SU-DHL-6 (cell line): Measurements from ENCODE around the gene KCNG1.

ENCODE experiments used
- H2AFZ ChIP-seq: fragments of 200-600 bp; sonication (generic); 2 replicates; pipeline ENCODE4 v1.6.1; 2014; ENCODE audit warnings: low read depth, mild to moderate bottlenecking, moderate library complexity, mixed read lengths, antibody characterized with exemption, low read length; ENCODE audit not compliant: severe bottlenecking
- H3F3A ChIP-seq: fragments of 200-600 bp; shearing (Covaris generic); 2 replicates; pipeline ENCODE4 v1.6.0; 2016; ENCODE audit warnings: antibody characterized with exemption, mild to moderate bottlenecking; ENCODE audit not compliant: insufficient read depth
- H3K27ac ChIP-seq: fragments of 200-600 bp; sonication (generic); 2 replicates; pipeline ENCODE4 v1.5.1; 2016; ENCODE audit warnings: low read depth, mild to moderate bottlenecking, low read length, moderate library complexity, mixed read lengths
- H3K27me3 ChIP-seq: fragments of 200-600 bp; sonication (generic), shearing (Covaris generic); 2 replicates; pipeline ENCODE4 v1.6.0; 2014; ENCODE audit warnings: mild to moderate bottlenecking, low read length
- H3K36me3 ChIP-seq: fragments of 200-600 bp; sonication (generic); 2 replicates; pipeline ENCODE4 v1.6.1; 2014; ENCODE audit warnings: mild to moderate bottlenecking, low read length, mixed read lengths
- H3K4me2 ChIP-seq: fragments of 300-600, 200-600 bp; shearing (Covaris generic), sonication (generic); 2 replicates; pipeline ENCODE4 v1.6.0; 2014; ENCODE audit warnings: low read length, low read depth, mild to moderate bottlenecking; ENCODE audit not compliant: poor library complexity, severe bottlenecking
- H3K4me3 ChIP-seq: fragments of 200-600 bp; sonication (generic); 2 replicates; pipeline ENCODE4 v1.5.1; 2014; ENCODE audit warnings: antibody characterized with exemption, low read length, mild to moderate bottlenecking, mixed read lengths; ENCODE audit not compliant: insufficient read depth, poor library complexity, severe bottlenecking
- H3K79me2 ChIP-seq: fragments of 200-600 bp; sonication (generic); 2 replicates; pipeline ENCODE4 v1.6.1; 2014; ENCODE audit warnings: mild to moderate bottlenecking, low read length, moderate library complexity; ENCODE audit not compliant: insufficient read depth
- H3K9ac ChIP-seq: fragments of 200-600 bp; sonication (generic); 2 replicates; pipeline ENCODE4 v1.7.0; 2014; ENCODE audit warnings: mild to moderate bottlenecking, low read length
- H3K9me2 ChIP-seq: fragments of 200-600 bp; sonication (generic); replicated peaks from 2 replicates; pipeline ENCODE4 v1.6.1; 2014; ENCODE audit warnings: low read length; ENCODE audit not compliant: insufficient read depth
- H3K9me3 ChIP-seq: fragments of 200-600 bp; sonication (generic); 2 replicates; pipeline ENCODE4 v1.6.1; 2014; ENCODE audit warnings: low read length, mixed read lengths; ENCODE audit not compliant: insufficient read depth
- H4K20me1 ChIP-seq: fragments of 200-600 bp; sonication (generic); 2 replicates; pipeline ENCODE4 v1.6.1; 2014; ENCODE audit warnings: low read depth, mild to moderate bottlenecking, antibody characterized with exemption, low read length, moderate library complexity, mixed read lengths
- CTCF ChIP-seq: fragments of 200-600 bp; sonication (generic); IDR thresholded peaks from one replicate; pipeline ENCODE4 v1.5.1; 2017; ENCODE audit warnings: antibody characterized with exemption, mild to moderate bottlenecking, low read length, moderate library complexity; ENCODE audit not compliant: insufficient read depth, poor library complexity, severe bottlenecking
- EZH2phosphoT487 ChIP-seq: fragments of 200-600 bp; sonication (generic), shearing (Covaris generic); conservative IDR thresholded peaks from 2 replicates; pipeline ENCODE4 v1.6.1; 2018; ENCODE audit warnings: mild to moderate bottlenecking, antibody characterized with exemption, low read length, moderate library complexity, mixed read lengths

Gene KCNG1

GRCh38 chr20:51017251-51017650 lies 5.7 kb downstream of the KCNG1 start:
- H3K4me2 ChIP-seq = no peak overlapping the region
- H3K27me3 ChIP-seq = no peaks in the 10 kb centered on the region
- no peak overlapping the region for H3K9ac ChIP-seq
- H3K79me2 ChIP-seq = no peaks in the 10 kb centered on the region
- H3K9me3 ChIP-seq = no peaks in the 10 kb centered on the region
- H4K20me1 ChIP-seq = no peaks in the 10 kb centered on the region
- no peaks in the 10 kb centered on the region for H3K36me3 ChIP-seq
- H3K4me3 ChIP-seq = no peak overlapping the region
- no peak for TF ChIP-seq EZH2phosphoT487
- no peak for TF ChIP-seq CTCF
- H2AFZ ChIP-seq = no peak overlapping the region
- no peak overlapping the region for H3K27ac ChIP-seq
- no peaks in the 10 kb centered on the region for H3F3A ChIP-seq
- no peaks in the 10 kb centered on the region for H3K9me2 ChIP-seq

GRCh38 chr20:51016521-51016920 lies 6.4 kb downstream of the KCNG1 start:
- Histone ChIP-seq H3K36me3 (no peaks in the 10 kb centered on the region), H3K4me3 (no peak overlapping the region), H3K27me3 (no peaks in the 10 kb centered on the region), H4K20me1 (no peaks in the 10 kb centered on the region), H3K27ac (no peak overlapping the region), H2AFZ (no peak overlapping the region), H3K9ac (no peak overlapping the region), H3K4me2 (no peak overlapping the region), H3F3A (no peaks in the 10 kb centered on the region), H3K9me2 (no peaks in the 10 kb centered on the region), H3K9me3 (no peaks in the 10 kb centered on the region), H3K79me2 (no peaks in the 10 kb centered on the region)
- no peak for TF ChIP-seq EZH2phosphoT487
- no peak for TF ChIP-seq CTCF

GRCh38 chr20:51014797-51015722 lies 7.8 kb downstream of the KCNG1 start:
- TF ChIP-seq CTCF (peak; percentile 54), EZH2phosphoT487 (no peak)
- Histone ChIP-seq H3K4me2 (no peak overlapping the region), H3K36me3 (no peaks in the 10 kb centered on the region), H3K27me3 (no peaks in the 10 kb centered on the region), H3K9ac (no peak overlapping the region), H3K9me3 (no peaks in the 10 kb centered on the region), H4K20me1 (no peaks in the 10 kb centered on the region), H3K27ac (no peak overlapping the region), H3K4me3 (no peak overlapping the region), H2AFZ (no peak overlapping the region), H3K9me2 (no peaks in the 10 kb centered on the region), H3F3A (no peaks in the 10 kb centered on the region), H3K79me2 (no peaks in the 10 kb centered on the region)
